PC-9 (cell line): ENCODE measurements around the gene ATE1. TPM values are rescaled to one million over a fixed set of nuclear protein-coding genes. Genes with fewer than 3 reads are reported as not detected.

Experiments used
- BruUV-seq: library from RNA; stranded (reverse); fragments of 400-500 nt; replicated peaks from 2 replicates; lab custom pipeline; 2021; lab: Mats Ljungman, UMichigan
- CTCF ChIA-PET: fragments of 300-600 bp; sonication (Branson Sonifier 250); formaldehyde crosslinking; loops from one replicate; lab custom pipeline; 2022; ENCODE audit warnings: antibody characterized with exemption; lab: Charles Lee
- POLR2A ChIA-PET: fragments of 300-600 bp; sonication (Branson Sonifier 250); formaldehyde crosslinking; loops from one replicate; lab custom pipeline; 2022; ENCODE audit warnings: antibody characterized with exemption; ENCODE audit not compliant: unreplicated experiment; lab: Charles Lee
- DNase-seq, 2 experiments: peaks; one replicate each; pipeline versions ENCODE4 v3.0.0 to v3.0.0-alpha.2; 2015 to 2022; ENCODE audit warnings: mixed read lengths in 1 of 2
- H2AFZ ChIP-seq: fragments of 200-600 bp; sonication (generic); 2 replicates; pipeline ENCODE4 v1.8.1; 2017; ENCODE audit warnings: antibody characterized with exemption
- H3F3A ChIP-seq: fragments of 200-600 bp; sonication (generic); 2 replicates; pipeline ENCODE4 v1.8.1; 2017; ENCODE audit warnings: antibody characterized with exemption, mild to moderate bottlenecking, low read depth; ENCODE audit not compliant: insufficient read depth
- H3K27ac ChIP-seq: fragments of 200-600 bp; sonication (generic); 2 replicates; pipeline ENCODE4 v1.6.1; 2016; ENCODE audit warnings: mixed run types
- H3K27me3 ChIP-seq: fragments of 200-600 bp; sonication (generic); 2 replicates; pipeline ENCODE4 v1.6.1; 2016; ENCODE audit warnings: low read depth, mixed run types; ENCODE audit not compliant: insufficient read depth
- H3K36me3 ChIP-seq: fragments of 200-600 bp; sonication (generic); 2 replicates; pipeline ENCODE4 v1.6.1; 2016; ENCODE audit warnings: low read depth, mixed run types
- H3K4me1 ChIP-seq: fragments of 200-600 bp; sonication (generic); replicated peaks from 2 replicates; pipeline ENCODE4 v1.6.1; 2016; ENCODE audit warnings: mixed run types; ENCODE audit not compliant: insufficient read depth
- H3K4me2 ChIP-seq: fragments of 200-600 bp; sonication (generic); 2 replicates; pipeline ENCODE4 v1.6.1; 2017; ENCODE audit warnings: mixed run types
- H3K4me3 ChIP-seq: fragments of 200-600 bp; sonication (generic); 2 replicates; pipeline ENCODE4 v1.6.1; 2016; ENCODE audit warnings: mixed run types
- H3K79me2 ChIP-seq: fragments of 200-600 bp; sonication (generic); 2 replicates; pipeline ENCODE4 v1.6.1; 2017; ENCODE audit warnings: low read depth, mixed run types
- H3K9me2 ChIP-seq: fragments of 200-600 bp; sonication (generic); 2 replicates; pipeline ENCODE4 v1.8.1; 2017; ENCODE audit warnings: mild to moderate bottlenecking; ENCODE audit not compliant: insufficient read depth
- H3K9me3 ChIP-seq: fragments of 200-600 bp; sonication (generic); 2 replicates; pipeline ENCODE4 v1.8.1; 2016; ENCODE audit warnings: low read depth; ENCODE audit not compliant: insufficient read depth
- H4K20me1 ChIP-seq: fragments of 200-600 bp; sonication (generic); 2 replicates; pipeline ENCODE4 v1.8.1; 2017; ENCODE audit not compliant: insufficient read depth
- CTCF ChIP-seq: fragments of 200-600 bp; sonication (generic); conservative IDR thresholded peaks from 2 replicates; pipeline ENCODE4 v1.6.1; 2017; ENCODE audit warnings: mixed run types, antibody characterized with exemption, mild to moderate bottlenecking, moderate library complexity
- EZH2 ChIP-seq: fragments of 200-600 bp; sonication (generic); IDR thresholded peaks from 2 replicates; pipeline ENCODE4 v1.8.0; 2017; ENCODE audit warnings: antibody characterized with exemption, low read depth
- intact Hi-C: fragments of 100-400 bp; cut with micrococcal nuclease; formaldehyde crosslinking; loops from one replicate; pipeline ENCODE4 v1.10.0; 2022; ENCODE audit not compliant: unreplicated experiment
- total RNA-seq: library from RNA; stranded (reverse); gene quantifications from 2 replicates; pipeline ENCODE4 v1.2.3, GENCODE V29; 2021

ATE1 gene
- total RNA-seq, 1 experiment from 2014 or later = 14.8 TPM

GRCh38 chr10:121891103-121891502 is 36.7 kb downstream of the ATE1 start:
- ChIA-PET POLR2A (no interaction called here), CTCF (no interaction called here)
- H3K4me1 ChIP-seq = no peaks in the 10 kb centered on the region
- intact Hi-C loops = no loop called here
- H3K27me3 ChIP-seq = no peaks in the 10 kb centered on the region
- H3K4me2 ChIP-seq = no peak overlapping the region
- H3K4me3 ChIP-seq = no peak overlapping the region
- no peak for DNase-seq
- TF ChIP-seq EZH2 (no peak), CTCF (no peak)
- no peak overlapping the region for H3K27ac ChIP-seq
- no peaks in the 10 kb centered on the region for H3K9me2 ChIP-seq
- no peaks in the 10 kb centered on the region for H3F3A ChIP-seq
- H4K20me1 ChIP-seq = no peaks in the 10 kb centered on the region
- H3K9me3 ChIP-seq = no peaks in the 10 kb centered on the region
- no peaks in the 10 kb centered on the region for H3K36me3 ChIP-seq
- no peaks in the 10 kb centered on the region for H3K79me2 ChIP-seq
- no TSS peak for BruUV-seq
- no peak overlapping the region for H2AFZ ChIP-seq

GRCh38 chr10:121889212-121889611 is 38.6 kb downstream of the ATE1 start:
- DNase-seq = no peak
- H3K4me1 ChIP-seq = no peaks in the 10 kb centered on the region
- no peak overlapping the region for H3K27ac ChIP-seq
- H3F3A ChIP-seq = no peaks in the 10 kb centered on the region
- H3K36me3 ChIP-seq = no peaks in the 10 kb centered on the region
- H3K27me3 ChIP-seq = no peaks in the 10 kb centered on the region
- intact Hi-C loops = loop anchor here (5.0 kb wide), 1 partner anchor 947 kb away; no protein-coding TSS in a partner anchor
- H3K4me2 ChIP-seq = no peak overlapping the region
- no peak for TF ChIP-seq EZH2
- no peak for TF ChIP-seq CTCF
- H3K9me3 ChIP-seq = no peaks in the 10 kb centered on the region
- no peaks in the 10 kb centered on the region for H3K9me2 ChIP-seq
- no peaks in the 10 kb centered on the region for H4K20me1 ChIP-seq
- no TSS peak for BruUV-seq
- POLR2A ChIA-PET = no interaction called here
- CTCF ChIA-PET = no interaction called here
- no peaks in the 10 kb centered on the region for H3K79me2 ChIP-seq
- H3K4me3 ChIP-seq = no peak overlapping the region
- no peak overlapping the region for H2AFZ ChIP-seq

- H3K9me3 ChIP-seq = no peaks in the 10 kb centered on the region
- H3K4me1 ChIP-seq = no peaks in the 10 kb centered on the region
- no peaks in the 10 kb centered on the region for H3K79me2 ChIP-seq
- POLR2A ChIA-PET = no interaction called here
- H3K36me3 ChIP-seq = no peaks in the 10 kb centered on the region
- no peak overlapping the region for H3K27ac ChIP-seq
- H3K27me3 ChIP-seq = no peaks in the 10 kb centered on the region
- no peak overlapping the region for H2AFZ ChIP-seq
- TF ChIP-seq EZH2 (no peak), CTCF (peak; percentile 54)
- DNase-seq = peak in 1 of 2 experiments; percentile 9
- H3K4me3 ChIP-seq = no peak overlapping the region
- intact Hi-C loops = loop anchor here (5.0 kb wide), 1 partner anchor 945 kb away; no protein-coding TSS in a partner anchor
- no TSS peak for BruUV-seq
- no peak overlapping the region for H3K4me2 ChIP-seq
- no peaks in the 10 kb centered on the region for H4K20me1 ChIP-seq
- no peaks in the 10 kb centered on the region for H3K9me2 ChIP-seq
- CTCF ChIA-PET = no interaction called here
- H3F3A ChIP-seq = no peaks in the 10 kb centered on the region
These were observed 40.7 kb downstream of the ATE1 start for GRCh38 chr10:121886997-121887622.
